CD14-positive monocyte (primary cell): ENCODE data around the gene CCDC88C. TPM values are rescaled to one million over a fixed set of nuclear protein-coding genes. Genes with fewer than 3 reads are reported as not detected.
"Not testable (repeated sequence)": the region's sequence is repeated elsewhere in the genome, so short reads cannot be mapped to it uniquely, and the experiment has no call there.

Experiments
- DNase-seq, 3 donors: peaks; one replicate each; pipeline ENCODE4 v3.0.0-alpha.2; 2011 to 2022
- H2AFZ ChIP-seq: 2 replicates; pipeline ENCODE4 v1.6.0; 2012; ENCODE audit warnings: mild to moderate bottlenecking, low read depth, low read length, inconsistent platforms; ENCODE audit not compliant: insufficient read depth, poor library complexity, severe bottlenecking
- H3K27ac ChIP-seq, 2 donors: 1 replicate in 1 of 2; 2 replicates in 1 of 2; pipeline ENCODE4 v1.5.1; 2012 to 2013; ENCODE audit warnings: low read length in 2 of 2, control low read depth in 1 of 2, inconsistent platforms in 1 of 2, low read depth in 1 of 2, mild to moderate bottlenecking in 1 of 2
- H3K27me3 ChIP-seq, 2 donors: one replicate each; pipeline versions ENCODE4 v1.6.0 to v1.6.1; 2011 to 2013; ENCODE audit warnings: low read length in 2 of 2; ENCODE audit not compliant: control insufficient read depth in 2 of 2, insufficient read depth in 2 of 2
- H3K36me3 ChIP-seq, 2 donors: replicated peaks in 1 of 2; 1 replicate in 1 of 2; 2 replicates in 1 of 2; pipeline versions ENCODE4 v1.5.1 to v1.6.1; 2012 to 2013; ENCODE audit warnings: low read length in 2 of 2, control low read depth in 1 of 2, inconsistent platforms in 1 of 2, mild to moderate bottlenecking in 1 of 2; ENCODE audit not compliant: insufficient read depth in 2 of 2, control insufficient read depth in 1 of 2
- H3K4me1 ChIP-seq, 2 donors: 1 replicate in 1 of 2; 2 replicates in 1 of 2; pipeline versions ENCODE4 v1.5.1 to v1.6.1; 2012 to 2013; ENCODE audit warnings: low read length in 2 of 2, control low read depth in 1 of 2, inconsistent platforms in 1 of 2, mild to moderate bottlenecking in 1 of 2, moderate library complexity in 1 of 2; ENCODE audit not compliant: insufficient read depth in 2 of 2, control insufficient read depth in 1 of 2
- H3K4me2 ChIP-seq: replicated peaks from 2 replicates; pipeline ENCODE3; 2012; ENCODE audit warnings: low read length, moderate library complexity, mild to moderate bottlenecking; ENCODE audit not compliant: poor library complexity, severe bottlenecking; ENCODE audit errors: extremely low read depth
- H3K4me3 ChIP-seq, 3 experiments: fragments of 200-600 bp in 1 of 3; sonication (generic) in 1 of 3; replicated peaks in 1 of 3; 1 replicate in 2 of 3; 2 replicates in 1 of 3; pipeline ENCODE4 v1.5.1; 2011 to 2013; ENCODE audit warnings: low read length in 3 of 3, mild to moderate bottlenecking in 3 of 3, control low read depth in 2 of 3, low read depth in 2 of 3, inconsistent platforms in 1 of 3, moderate library complexity in 1 of 3
- H3K79me2 ChIP-seq: 2 replicates; pipeline ENCODE4 v1.6.0; 2012; ENCODE audit warnings: mild to moderate bottlenecking, control low read depth, inconsistent platforms, low read length, moderate library complexity; ENCODE audit not compliant: insufficient read depth
- H3K9ac ChIP-seq: 2 replicates; pipeline ENCODE4 v1.6.0; 2017; ENCODE audit warnings: low read length, mild to moderate bottlenecking; ENCODE audit not compliant: insufficient read depth, poor library complexity, severe bottlenecking
- H3K9me3 ChIP-seq, 2 donors: replicated peaks in 1 of 2; 1 replicate in 1 of 2; 2 replicates in 1 of 2; pipeline versions ENCODE4 v1.5.1 to v1.6.1; 2012 to 2013; ENCODE audit warnings: low read length in 2 of 2, control low read depth in 1 of 2; ENCODE audit not compliant: control insufficient read depth in 1 of 2, insufficient read depth in 1 of 2
- H4K20me1 ChIP-seq: 2 replicates; pipeline ENCODE4 v1.6.0; 2012; ENCODE audit warnings: mild to moderate bottlenecking, low read length, control low read depth, moderate library complexity; ENCODE audit not compliant: insufficient read depth
- H3K27ac Mint-ChIP-seq, 7 donors: one replicate each; pipeline ENCODE4 v1.8.0; 2020; ENCODE audit warnings: mild to moderate bottlenecking in 7 of 7, mixed read lengths in 7 of 7, moderate library complexity in 6 of 7, inconsistent platforms in 2 of 7
- H3K27me3 Mint-ChIP-seq, 3 donors: one replicate each; pipeline ENCODE4 v1.8.0; 2021 to 2022; ENCODE audit warnings: low read depth in 3 of 3, mild to moderate bottlenecking in 3 of 3, mixed read lengths in 3 of 3, moderate library complexity in 3 of 3, inconsistent platforms in 1 of 3
- H3K36me3 Mint-ChIP-seq, 2 donors: one replicate each; pipeline ENCODE4 v1.8.0; 2020; ENCODE audit warnings: mixed read lengths in 2 of 2, inconsistent platforms in 1 of 2, mild to moderate bottlenecking in 1 of 2
- H3K4me1 Mint-ChIP-seq: one replicate; pipeline ENCODE4 v1.8.0; 2020; ENCODE audit warnings: mild to moderate bottlenecking, mixed read lengths
- H3K4me3 Mint-ChIP-seq, 2 donors: one replicate each; pipeline ENCODE4 v1.8.0; 2020; ENCODE audit warnings: mild to moderate bottlenecking in 2 of 2, mixed read lengths in 2 of 2, moderate library complexity in 1 of 2
- H3K9me3 Mint-ChIP-seq, 7 donors: one replicate each; pipeline ENCODE4 v1.8.0; 2020 to 2022; ENCODE audit warnings: mixed read lengths in 7 of 7, mild to moderate bottlenecking in 6 of 7, moderate library complexity in 6 of 7, inconsistent platforms in 2 of 7
- CTCF ChIP-seq: fragments of 200-600 bp; IDR thresholded peaks from one replicate; pipeline ENCODE4 v1.8.0; 2022; ENCODE audit warnings: antibody characterized with exemption, mild to moderate bottlenecking
- WGBS: methylation state at CpG from one replicate; pipeline ENCODE4 v1.1.5; 2013; ENCODE audit warnings: missing lambda C conversion rate; ENCODE audit not compliant: insufficient coverage; 5-methylcytosine and 5-hydroxymethylcytosine counted together
- intact Hi-C, 2 donors: fragments of 100-400 bp; cut with micrococcal nuclease; formaldehyde crosslinking; loops; one replicate each; pipeline versions ENCODE4 v1.15.0 to v1.15.1; 2023
- polyA plus RNA-seq, 3 donors: library from polyadenylated mRNA; depleted of rRNA in 1 of 3; unstranded in 2 of 3; stranded (reverse) in 1 of 3; fragments of 300-500 nt in 2 of 3; fragments of >200 nt in 1 of 3; fragmentation: Illumina TruSeq in 2 of 3; gene quantifications; 1 replicate in 2 of 3; 2 replicates in 1 of 3; pipeline ENCODE4 v1.2.3, GENCODE V29; 2012 to 2021

CCDC88C gene
- polyA plus RNA-seq, 3 donors: 11.6 to 69.7 (median 12.3) TPM

- 93% methylated on average over 5 of the region's 7 CpGs for WGBS
- H3K36me3 ChIP-seq: peaks cover 30 to 54% of the 10 kb centered on the region in 2 donors
- no peaks in the 10 kb centered on the region for H3K27me3 ChIP-seq
- peak overlapping the region in 1 of 7 donors; percentile 46 for H3K27ac Mint-ChIP-seq
- no peak overlapping the region for H3K27ac ChIP-seq
- peaks cover 0 to 5% of the 10 kb centered on the region in 2 donors for H3K9me3 ChIP-seq
- H2AFZ ChIP-seq: no peak overlapping the region
- H3K4me3 Mint-ChIP-seq: no peak overlapping the region
- no peaks in the 10 kb centered on the region for H3K79me2 ChIP-seq
- no peak overlapping the region for H3K4me3 ChIP-seq
- no peaks in the 10 kb centered on the region for H4K20me1 ChIP-seq
- no peak overlapping the region for H3K9ac ChIP-seq
- H3K4me1 ChIP-seq: peaks cover 25 to 33% of the 10 kb centered on the region in 2 donors
- H3K27me3 Mint-ChIP-seq: peaks cover 2 to 7% (median 5%) of the 10 kb centered on the region in 3 donors
- no peak overlapping the region for H3K4me2 ChIP-seq
- no peak for TF ChIP-seq CTCF
- H3K36me3 Mint-ChIP-seq: peaks cover 72 to 75% of the 10 kb centered on the region in 2 donors
- intact Hi-C loops: no loop called here
- peaks cover 39% of the 10 kb centered on the region for H3K4me1 Mint-ChIP-seq
- DNase-seq: no peak
- peaks cover 3 to 13% (median 7%) of the 10 kb centered on the region in 7 donors for H3K9me3 Mint-ChIP-seq
These were observed 190.4 kb downstream of the CCDC88C start for GRCh38 chr14:91227183-91227628.

GRCh38 chr14:91226360-91226759 lies 191.3 kb downstream of the CCDC88C start:
- DNase-seq: not testable (repeated sequence)
- no CpG with 5 or more reads among the region's 4 CpGs for WGBS

More at GRCh38 chr14:91226360-91226759, 191.3 kb downstream of the CCDC88C start:
- H3K4me3 Mint-ChIP-seq, H4K20me1 ChIP-seq, H3K27me3 Mint-ChIP-seq, H3K79me2 ChIP-seq, H3K27ac Mint-ChIP-seq, H3K27me3 ChIP-seq, H3K9me3 ChIP-seq, H3K4me2 ChIP-seq, intact Hi-C loops, H3K27ac ChIP-seq, H3K4me3 ChIP-seq, H3K9ac ChIP-seq, H2AFZ ChIP-seq: not testable (repeated sequence)
- Mint-ChIP-seq H3K36me3 (peaks cover 77 to 78% of the 10 kb centered on the region in 2 donors), H3K9me3 (peaks cover 3 to 13% (median 7%) of the 10 kb centered on the region in 7 donors), H3K4me1 (peaks cover 31% of the 10 kb centered on the region)
- H3K36me3 ChIP-seq: peaks cover 38 to 62% of the 10 kb centered on the region in 2 donors
- peaks cover 17 to 24% of the 10 kb centered on the region in 2 donors for H3K4me1 ChIP-seq
